Subcutaneous adipose tissue (tissue), 4 donors: ENCODE results near the gene DENND4C. TPM values are rescaled to one million over a fixed set of nuclear protein-coding genes. Genes with fewer than 3 reads are reported as not detected.

Experiments used
- total RNA-seq, 4 donors: library from RNA; depleted of rRNA; stranded (reverse); fragments of >200 nt; gene quantifications; one replicate each; pipeline ENCODE4 v1.1.0, GENCODE V29; 2016
- TF ChIP-seq, protein P1 (sequence below): fragments of 450-650 bp; IDR thresholded peaks from one replicate; pipeline ENCODE4 v1.5.1; 2016; ENCODE audit warnings: low read depth, mild to moderate bottlenecking, control low read depth, antibody characterized with exemption, moderate library complexity

DENND4C gene
- total RNA-seq, 4 donors from 2014 or later, result 111 to 309 (median 167) TPM

DNA sequence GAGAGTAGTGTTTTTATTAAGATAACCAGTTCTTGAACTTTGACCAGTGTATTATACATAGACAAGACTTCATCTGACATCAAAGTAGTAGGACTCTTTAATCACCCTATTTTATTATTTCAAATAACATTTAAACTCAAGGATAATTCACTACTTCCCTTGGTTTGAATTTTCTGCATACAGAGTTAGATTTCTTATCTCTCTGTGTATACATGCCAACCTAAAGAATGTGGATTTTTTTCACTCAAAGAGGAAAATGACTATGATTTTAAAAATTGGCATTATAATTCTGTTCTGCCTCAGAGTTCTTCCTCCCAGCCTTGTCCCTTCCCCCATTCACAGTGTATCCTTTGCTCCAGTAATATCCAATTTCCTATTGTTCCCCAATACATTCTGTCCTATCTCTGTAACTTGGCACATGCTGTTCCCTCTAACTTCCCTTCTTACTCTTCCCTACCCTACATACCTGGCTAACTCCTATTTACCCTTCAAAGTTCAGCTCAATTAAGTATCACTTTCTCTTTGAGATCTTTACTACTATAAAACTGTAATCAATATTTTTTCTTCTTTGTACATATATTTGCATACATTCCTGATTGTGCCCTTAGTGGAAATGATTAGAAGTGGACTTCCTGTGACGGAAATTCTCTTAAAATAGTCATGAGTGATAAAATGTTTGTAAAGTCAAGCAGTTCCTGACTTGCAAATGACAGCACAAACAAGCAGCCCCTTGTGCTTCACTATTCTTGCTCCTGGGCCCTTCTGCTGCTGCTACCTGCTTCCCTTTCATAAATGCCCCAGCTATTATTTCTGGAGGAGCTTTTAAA is 38.1 kb upstream of the DENND4C start:
- TF ChIP-seq, protein P1, sequence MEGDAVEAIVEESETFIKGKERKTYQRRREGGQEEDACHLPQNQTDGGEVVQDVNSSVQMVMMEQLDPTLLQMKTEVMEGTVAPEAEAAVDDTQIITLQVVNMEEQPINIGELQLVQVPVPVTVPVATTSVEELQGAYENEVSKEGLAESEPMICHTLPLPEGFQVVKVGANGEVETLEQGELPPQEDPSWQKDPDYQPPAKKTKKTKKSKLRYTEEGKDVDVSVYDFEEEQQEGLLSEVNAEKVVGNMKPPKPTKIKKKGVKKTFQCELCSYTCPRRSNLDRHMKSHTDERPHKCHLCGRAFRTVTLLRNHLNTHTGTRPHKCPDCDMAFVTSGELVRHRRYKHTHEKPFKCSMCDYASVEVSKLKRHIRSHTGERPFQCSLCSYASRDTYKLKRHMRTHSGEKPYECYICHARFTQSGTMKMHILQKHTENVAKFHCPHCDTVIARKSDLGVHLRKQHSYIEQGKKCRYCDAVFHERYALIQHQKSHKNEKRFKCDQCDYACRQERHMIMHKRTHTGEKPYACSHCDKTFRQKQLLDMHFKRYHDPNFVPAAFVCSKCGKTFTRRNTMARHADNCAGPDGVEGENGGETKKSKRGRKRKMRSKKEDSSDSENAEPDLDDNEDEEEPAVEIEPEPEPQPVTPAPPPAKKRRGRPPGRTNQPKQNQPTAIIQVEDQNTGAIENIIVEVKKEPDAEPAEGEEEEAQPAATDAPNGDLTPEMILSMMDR, result no peak

DNA sequence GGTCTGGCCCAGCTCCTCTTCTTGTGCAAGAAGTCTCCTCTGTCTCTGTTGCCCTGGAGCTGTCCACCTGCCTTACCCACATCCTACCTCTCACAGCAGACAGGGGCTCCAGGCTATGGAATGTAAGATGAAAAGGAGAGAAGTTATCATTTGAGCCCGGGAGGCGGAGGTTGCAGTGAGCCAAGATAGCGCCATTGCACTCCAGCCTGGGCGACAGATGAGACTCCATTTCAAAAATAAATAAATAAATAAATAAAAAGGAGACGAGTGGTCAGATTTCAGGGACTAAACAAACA is 37.5 kb upstream of the DENND4C start:
- TF ChIP-seq, protein P1, result no peak

DNA sequence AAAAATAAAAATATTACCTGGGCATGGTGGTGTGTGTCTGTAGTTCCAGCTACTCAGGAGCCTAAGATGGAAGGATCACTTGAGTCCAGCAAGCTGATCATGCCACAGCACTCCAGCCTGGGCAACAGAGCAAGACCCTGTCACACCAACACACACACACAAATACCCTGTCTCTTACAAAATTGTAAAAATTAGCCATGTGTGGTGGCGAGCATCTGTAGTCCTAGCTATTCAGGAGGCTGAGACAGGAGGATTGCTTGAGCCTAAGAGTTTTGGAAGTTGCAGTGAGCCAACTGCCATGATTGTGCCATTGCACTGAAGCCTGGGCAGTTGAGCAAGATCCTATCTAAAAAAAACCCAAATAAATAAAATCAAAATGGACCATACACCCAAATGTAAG is 32.1 kb upstream of the DENND4C start:
- TF ChIP-seq, protein P1, result no peak

DNA sequence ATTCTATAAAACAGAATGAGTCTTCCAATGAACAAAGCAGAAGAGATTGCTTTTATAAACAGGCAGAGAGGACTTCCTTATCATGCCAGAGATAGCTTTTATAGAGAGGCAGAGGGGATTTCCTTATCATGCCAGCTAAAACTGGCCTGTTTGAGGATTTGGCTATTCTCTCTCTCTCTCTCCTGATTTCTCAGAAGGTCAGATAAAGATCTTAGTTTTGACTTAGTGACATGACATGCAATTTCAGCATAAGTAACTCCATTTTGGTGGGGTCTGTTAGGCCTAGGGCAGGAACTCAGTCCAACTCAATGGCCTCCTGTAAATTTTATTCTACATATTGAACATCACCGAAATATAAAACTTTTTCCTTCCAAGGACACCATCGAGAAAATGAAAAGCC is 31.5 kb upstream of the DENND4C start:
- TF ChIP-seq, protein P1, result no peak

DNA sequence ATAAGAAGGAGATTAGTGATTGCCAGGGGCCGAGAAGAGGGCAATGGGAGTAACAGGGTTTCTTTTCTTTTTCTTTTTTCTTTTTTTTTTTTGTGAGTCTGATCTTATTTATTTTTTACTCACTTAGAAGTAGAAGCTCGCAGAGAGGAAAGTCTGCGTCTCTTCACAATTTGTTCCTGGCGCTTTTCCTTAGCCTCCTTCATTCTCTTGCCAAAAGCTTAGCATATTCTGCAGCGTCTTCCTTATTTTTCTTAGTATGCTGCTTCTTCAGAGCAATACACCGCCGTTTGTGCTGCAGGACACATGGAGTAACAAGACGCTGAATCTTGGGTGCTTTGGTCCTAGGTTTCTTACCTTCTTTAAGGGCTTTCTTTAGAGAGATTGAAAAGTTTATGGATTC is 30.3 kb upstream of the DENND4C start:
- TF ChIP-seq, protein P1, result no peak

DNA sequence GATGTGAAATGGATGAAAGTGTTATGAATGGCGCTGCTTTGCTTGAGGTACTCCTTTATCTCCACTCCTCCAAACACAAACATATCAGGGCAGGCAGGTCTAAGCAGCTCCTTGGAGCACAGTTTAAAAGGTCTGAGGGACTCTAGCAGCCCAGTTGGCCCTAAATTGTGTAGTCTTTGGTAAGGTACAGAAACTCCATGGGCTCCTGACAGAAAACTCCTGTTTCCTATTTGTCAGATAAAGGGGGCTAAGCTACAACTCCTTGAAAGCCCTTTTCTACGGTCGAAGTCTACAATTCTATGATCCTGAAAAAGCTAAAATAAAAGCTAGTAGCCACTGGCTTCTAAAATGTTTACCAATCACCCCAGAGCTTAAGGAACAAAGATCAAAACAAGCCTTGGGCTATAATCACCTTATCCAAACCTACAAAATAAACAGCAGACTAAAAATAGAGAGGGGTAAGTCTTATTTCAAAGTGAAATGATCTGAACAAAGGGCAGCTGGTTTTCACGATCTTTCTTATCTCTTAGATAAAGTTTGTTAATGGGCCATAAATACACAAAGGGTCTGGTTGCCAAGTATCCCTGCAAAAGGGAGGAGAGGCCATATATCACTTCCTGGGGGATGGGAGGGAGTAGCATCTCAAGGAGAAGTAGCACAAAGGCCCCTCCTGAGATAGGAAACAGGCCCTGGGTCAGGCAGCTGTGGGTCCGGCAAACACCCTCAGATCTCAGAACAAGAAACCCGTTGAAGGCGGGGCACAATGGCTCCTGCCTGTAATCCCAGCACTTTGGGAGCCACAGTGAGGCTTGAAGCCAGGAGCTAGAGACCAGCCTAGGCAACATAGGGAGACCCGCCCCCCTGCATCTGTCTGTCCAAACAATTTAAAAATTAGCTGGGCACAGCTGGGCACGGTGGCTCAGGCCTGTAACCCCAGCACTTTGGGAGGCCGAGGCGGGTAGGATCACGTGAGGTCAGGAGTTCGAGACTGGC is 28.3 kb upstream of the DENND4C start:
- TF ChIP-seq, protein P1, result no peak

DNA sequence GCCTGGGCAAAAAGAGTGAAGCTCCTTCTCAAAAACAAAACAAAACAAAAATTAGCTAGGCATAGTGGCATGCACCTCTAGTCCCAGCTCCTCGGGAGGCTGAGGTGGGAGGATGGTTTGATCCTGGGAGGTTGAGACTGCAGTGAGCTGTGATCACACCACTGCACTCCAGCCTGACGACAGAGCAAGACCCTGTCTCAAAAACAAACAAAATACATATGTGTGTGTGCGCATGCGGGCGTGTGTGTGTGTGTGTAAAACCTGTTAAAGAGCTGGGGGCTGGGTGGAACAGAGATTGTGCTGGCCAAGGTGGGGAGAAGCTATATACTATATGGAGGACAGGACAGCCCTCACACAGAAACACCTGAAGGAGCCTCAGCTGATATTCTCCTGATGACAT is 27.4 kb upstream of the DENND4C start:
- TF ChIP-seq, protein P1, result no peak
